8988T (cell line): Measurements from ENCODE around the gene TMEM175.

ENCODE experiments used
- DNase-seq: peaks from one replicate; pipeline ENCODE4 v3.0.0; 2011

Gene TMEM175

GRCh38 chr4:948101-948935 is 16.1 kb downstream of the TMEM175 start:
- peak; percentile 13 for DNase-seq

GRCh38 chr4:948936-949300 is 16.7 kb downstream of the TMEM175 start:
- no peak for DNase-seq

- no peak for DNase-seq
These were observed 17.4 kb downstream of the TMEM175 start for GRCh38 chr4:949656-950055.

- peak; percentile 14 for DNase-seq
These were observed 18.1 kb downstream of the TMEM175 start for GRCh38 chr4:950136-951020.

- DNase-seq = peak; percentile 7
These were observed 18.9 kb downstream of the TMEM175 start for GRCh38 chr4:951186-951585.

- no peak for DNase-seq
These were observed 19.6 kb downstream of the TMEM175 start for GRCh38 chr4:951594-952468.

- DNase-seq = no peak
These were observed 20.8 kb downstream of the TMEM175 start for GRCh38 chr4:952881-953573.

- DNase-seq = no peak
These were observed 21.3 kb downstream of the TMEM175 start for GRCh38 chr4:953574-953915.

GRCh38 chr4:954211-955020 is 22.2 kb downstream of the TMEM175 start:
- no peak for DNase-seq

GRCh38 chr4:955161-955921 is 23.1 kb downstream of the TMEM175 start:
- DNase-seq = peak; percentile 13

GRCh38 chr4:955931-956381 is 23.7 kb downstream of the TMEM175 start:
- DNase-seq = no peak

- peak; percentile 29 for DNase-seq
These were observed 24.4 kb downstream of the TMEM175 start for GRCh38 chr4:956531-957230.

- DNase-seq = peak; percentile 23
These were observed 24.9 kb downstream of the TMEM175 start for GRCh38 chr4:957231-957580.

- DNase-seq = peak; percentile 29
These were observed 25.5 kb downstream of the TMEM175 start for GRCh38 chr4:957581-958313.

- DNase-seq = no peak
These were observed 26.0 kb downstream of the TMEM175 start for GRCh38 chr4:958314-958665.

- DNase-seq = peak; percentile 13
These were observed 26.6 kb downstream of the TMEM175 start for GRCh38 chr4:958696-959337.

GRCh38 chr4:959338-960139 is 27.3 kb downstream of the TMEM175 start:
- peak; percentile 33 for DNase-seq

GRCh38 chr4:960140-960635 is 27.9 kb downstream of the TMEM175 start:
- DNase-seq = peak; percentile 26
